Astrocyte (in vitro differentiated cells and primary cell): ENCODE results near the gene CALM3.
A peak's percentile ranks its signal among the peaks of the same experiment; 100 is the strongest.

Experiments
- EZH2 ChIP-seq: IDR thresholded peaks from 2 replicates; pipeline ENCODE4 v1.6.1; 2012; ENCODE audit warnings: mild to moderate bottlenecking, low read length, inconsistent platforms; ENCODE audit not compliant: insufficient read depth
- TF ChIP-seq, protein P1 (sequence below): IDR thresholded peaks from 2 replicates; pipeline ENCODE4 v1.5.1; 2011; ENCODE audit warnings: low read depth, mild to moderate bottlenecking, inconsistent platforms, low read length, moderate library complexity; ENCODE audit not compliant: insufficient read depth

- TF ChIP-seq, protein P1, sequence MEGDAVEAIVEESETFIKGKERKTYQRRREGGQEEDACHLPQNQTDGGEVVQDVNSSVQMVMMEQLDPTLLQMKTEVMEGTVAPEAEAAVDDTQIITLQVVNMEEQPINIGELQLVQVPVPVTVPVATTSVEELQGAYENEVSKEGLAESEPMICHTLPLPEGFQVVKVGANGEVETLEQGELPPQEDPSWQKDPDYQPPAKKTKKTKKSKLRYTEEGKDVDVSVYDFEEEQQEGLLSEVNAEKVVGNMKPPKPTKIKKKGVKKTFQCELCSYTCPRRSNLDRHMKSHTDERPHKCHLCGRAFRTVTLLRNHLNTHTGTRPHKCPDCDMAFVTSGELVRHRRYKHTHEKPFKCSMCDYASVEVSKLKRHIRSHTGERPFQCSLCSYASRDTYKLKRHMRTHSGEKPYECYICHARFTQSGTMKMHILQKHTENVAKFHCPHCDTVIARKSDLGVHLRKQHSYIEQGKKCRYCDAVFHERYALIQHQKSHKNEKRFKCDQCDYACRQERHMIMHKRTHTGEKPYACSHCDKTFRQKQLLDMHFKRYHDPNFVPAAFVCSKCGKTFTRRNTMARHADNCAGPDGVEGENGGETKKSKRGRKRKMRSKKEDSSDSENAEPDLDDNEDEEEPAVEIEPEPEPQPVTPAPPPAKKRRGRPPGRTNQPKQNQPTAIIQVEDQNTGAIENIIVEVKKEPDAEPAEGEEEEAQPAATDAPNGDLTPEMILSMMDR, result no peak
- TF ChIP-seq EZH2, result peak; percentile 33
Observed at GRCh38 chr19:46639358-46640182, 38.4 kb downstream of the CALM3 start.
